Mesodermal cell (in vitro differentiated cells): ENCODE measurements around the gene GPHN.
"Not testable (repeated sequence)": the region's sequence is repeated elsewhere in the genome, so short reads cannot be mapped to it uniquely, and the experiment has no call there.

Experiments used
- H3K27ac ChIP-seq: 2 replicates; pipeline ENCODE4 v1.7.0; 2013; ENCODE audit warnings: mild to moderate bottlenecking, low read depth, low read length, moderate library complexity; ENCODE audit not compliant: severe bottlenecking
- H3K36me3 ChIP-seq: 2 replicates; pipeline ENCODE4 v1.7.1; 2013; ENCODE audit warnings: mild to moderate bottlenecking, low read length, moderate library complexity; ENCODE audit not compliant: control insufficient read depth, insufficient read depth
- H3K4me1 ChIP-seq: one replicate; pipeline ENCODE4 v1.7.1; 2013; ENCODE audit warnings: mild to moderate bottlenecking, low read length; ENCODE audit not compliant: insufficient read depth, control insufficient read depth, poor library complexity, severe bottlenecking
- H3K4me3 ChIP-seq: 2 replicates; pipeline ENCODE4 v1.7.0; 2013; ENCODE audit warnings: low read length, control low read depth, mild to moderate bottlenecking; ENCODE audit not compliant: insufficient read depth, poor library complexity, severe bottlenecking; ENCODE audit errors: extremely low read depth
- H3K9me3 ChIP-seq: 2 replicates; pipeline ENCODE4 v1.7.1; 2013; ENCODE audit warnings: mild to moderate bottlenecking, low read length, moderate library complexity; ENCODE audit not compliant: control insufficient read depth
- WGBS, 2 experiments: methylation state at CpG; one replicate each; pipeline ENCODE4 v1.1.5; 2013; ENCODE audit warnings: missing lambda C conversion rate in 2 of 2; ENCODE audit not compliant: insufficient coverage in 2 of 2; 5-methylcytosine and 5-hydroxymethylcytosine counted together

Gene GPHN

GRCh38 chr14:66837436-66837835 lies 329.5 kb downstream of the GPHN start:
- H3K9me3 ChIP-seq, H3K4me3 ChIP-seq, H3K27ac ChIP-seq, H3K36me3 ChIP-seq, H3K4me1 ChIP-seq: not testable (repeated sequence)
- no CpG with 5 or more reads among the region's 2 CpGs for WGBS, 2 experiments

GRCh38 chr14:66842911-66843512 lies 335.1 kb downstream of the GPHN start:
- Histone ChIP-seq H3K4me1 (no peaks in the 10 kb centered on the region), H3K9me3 (no peaks in the 10 kb centered on the region), H3K36me3 (no peaks in the 10 kb centered on the region), H3K4me3 (no peak overlapping the region), H3K27ac (no peak overlapping the region)
- 80 to 87% methylated on average over 1 of the region's 1 CpG for WGBS, 2 experiments

GRCh38 chr14:66850258-66850888 lies 342.4 kb downstream of the GPHN start:
- 75 to 100% methylated on average over 4 of the region's 4 CpGs for WGBS, 2 experiments

GRCh38 chr14:66853311-66853710 lies 345.4 kb downstream of the GPHN start:
- H3K9me3 ChIP-seq, result no peaks in the 10 kb centered on the region
- H3K36me3 ChIP-seq, result no peaks in the 10 kb centered on the region
- no peak overlapping the region for H3K4me3 ChIP-seq
- 90 to 100% methylated on average over 1 to 2 of the region's 3 CpGs for WGBS, 2 experiments
- no peak overlapping the region for H3K27ac ChIP-seq
- H3K4me1 ChIP-seq, result no peaks in the 10 kb centered on the region

More at GRCh38 chr14:66850258-66850888, 342.4 kb downstream of the GPHN start:
- no peaks in the 10 kb centered on the region for H3K9me3 ChIP-seq
- H3K4me3 ChIP-seq, result no peak overlapping the region
- H3K36me3 ChIP-seq, result no peaks in the 10 kb centered on the region
- no peaks in the 10 kb centered on the region for H3K4me1 ChIP-seq
- no peak overlapping the region for H3K27ac ChIP-seq

- H3K4me3 ChIP-seq, result no peak overlapping the region
- WGBS, 2 experiments, result 91 to 100% methylated on average over 3 to 4 of the region's 4 CpGs
- no peaks in the 10 kb centered on the region for H3K9me3 ChIP-seq
- H3K36me3 ChIP-seq, result no peaks in the 10 kb centered on the region
- H3K27ac ChIP-seq, result no peak overlapping the region
- H3K4me1 ChIP-seq, result no peaks in the 10 kb centered on the region
Measured at GRCh38 chr14:66857867-66858266, 349.9 kb downstream of the GPHN start.

GRCh38 chr14:66859063-66859671 lies 351.2 kb downstream of the GPHN start:
- H3K27ac ChIP-seq, result no peak overlapping the region
- H3K9me3 ChIP-seq, result no peaks in the 10 kb centered on the region
- H3K4me1 ChIP-seq, result no peaks in the 10 kb centered on the region
- H3K4me3 ChIP-seq, result no peak overlapping the region
- no peaks in the 10 kb centered on the region for H3K36me3 ChIP-seq
- WGBS, 2 experiments, result 100% methylated on average over 2 to 3 of the region's 5 CpGs

- no peaks in the 10 kb centered on the region for H3K36me3 ChIP-seq
- H3K4me1 ChIP-seq, result no peaks in the 10 kb centered on the region
- H3K27ac ChIP-seq, result no peak overlapping the region
- no peak overlapping the region for H3K4me3 ChIP-seq
- H3K9me3 ChIP-seq, result no peaks in the 10 kb centered on the region
Measured at GRCh38 chr14:66881596-66881995, 373.6 kb downstream of the GPHN start.

- Histone ChIP-seq H3K4me1 (no peaks in the 10 kb centered on the region), H3K9me3 (no peaks in the 10 kb centered on the region), H3K27ac (no peak overlapping the region), H3K4me3 (no peak overlapping the region), H3K36me3 (no peaks in the 10 kb centered on the region)
- WGBS, 2 experiments, result 94% methylated on average over 2 of the region's 2 CpGs; no CpG with 5 or more reads in 1 of the 2 experiments
Measured at GRCh38 chr14:66884149-66884548, 376.2 kb downstream of the GPHN start.

- Histone ChIP-seq H3K9me3 (no peaks in the 10 kb centered on the region), H3K4me1 (no peaks in the 10 kb centered on the region), H3K27ac (no peak overlapping the region), H3K36me3 (no peaks in the 10 kb centered on the region), H3K4me3 (no peak overlapping the region)
- WGBS, 2 experiments, result no CpG with 5 or more reads among the region's 2 CpGs
Measured at GRCh38 chr14:66900719-66901118, 392.8 kb downstream of the GPHN start.

- no CpG with 5 or more reads among the region's 1 CpG for WGBS, 2 experiments
- Histone ChIP-seq H3K27ac (no peak overlapping the region), H3K9me3 (no peaks in the 10 kb centered on the region), H3K4me1 (no peaks in the 10 kb centered on the region), H3K4me3 (no peak overlapping the region), H3K36me3 (no peaks in the 10 kb centered on the region)
Measured at GRCh38 chr14:66910311-66910840, 402.4 kb downstream of the GPHN start.

- H3K27ac ChIP-seq, result no peak overlapping the region
- H3K9me3 ChIP-seq, result no peaks in the 10 kb centered on the region
- H3K4me3 ChIP-seq, result no peak overlapping the region
- H3K36me3 ChIP-seq, result no peaks in the 10 kb centered on the region
- WGBS, 2 experiments, result no CpG with 5 or more reads among the region's 1 CpG
- no peaks in the 10 kb centered on the region for H3K4me1 ChIP-seq
Measured at GRCh38 chr14:66916421-66916820, 408.5 kb downstream of the GPHN start.
